ENCODE measurements around the gene OR2T5.
"Not testable (repeated sequence)": the region's sequence is repeated elsewhere in the genome, so short reads cannot be mapped to it uniquely, and the experiment has no call there.

- TF ChIP-seq CTCF (conservative IDR thresholded peaks at IDR 0.05); EZH2 (IDR thresholded peaks at IDR 0.05; ENCODE audit: low read depth): not testable (repeated sequence)
Observed at GRCh38 chr1:248475660-248476059, 12.7 kb upstream of the OR2T5 start.

Data from PC-9 (cell line).